Body of pancreas (tissue), 4 donors: ENCODE data around the gene SMARCA2. TPM values are rescaled to one million over a fixed set of nuclear protein-coding genes. Genes with fewer than 3 reads are reported as not detected.

Source experiments
- ATAC-seq: fragments of 150-250 bp; one replicate; pipeline ENCODE4 v1.9.1; 2016
- DNase-seq, 4 donors: peaks; one replicate each; pipeline ENCODE4 v3.0.0-alpha.2; 2019
- H3K27ac ChIP-seq, 4 donors: fragments of 200-600 bp; sonication (generic); 1 replicate in 3 of 4; 2 replicates in 1 of 4; pipeline versions ENCODE4 v1.5.1 to v1.6.1; 2016 to 2019; ENCODE audit warnings: mild to moderate bottlenecking in 1 of 4, mixed read lengths in 1 of 4, moderate library complexity in 1 of 4
- H3K27me3 ChIP-seq, 2 donors: fragments of 200-600 bp; sonication (generic); one replicate each; pipeline ENCODE4 v1.6.0; 2016; ENCODE audit warnings: mild to moderate bottlenecking in 1 of 2
- H3K36me3 ChIP-seq, 2 donors: fragments of 200-600 bp; sonication (generic); replicated peaks in 1 of 2; 2 replicates each; pipeline ENCODE4 v1.5.1; 2016; ENCODE audit warnings: low read depth in 2 of 2; ENCODE audit not compliant: insufficient read depth in 1 of 2
- H3K4me1 ChIP-seq: fragments of 200-600 bp; sonication (generic); one replicate; pipeline ENCODE4 v1.6.0; 2016
- H3K4me3 ChIP-seq, 2 donors: fragments of 200-600 bp; sonication (generic); 1 replicate in 1 of 2; 2 replicates in 1 of 2; pipeline ENCODE4 v1.5.1; 2016 to 2019
- H3K9me3 ChIP-seq, 3 donors: fragments of 200-600 bp; sonication (generic); 1 replicate in 2 of 3; 2 replicates in 1 of 3; pipeline ENCODE4 v1.5.1; 2016
- POLR2A ChIP-seq, 3 donors: fragments of 450-650 bp; IDR thresholded peaks; one replicate each; pipeline ENCODE4 v1.6.1; 2016; ENCODE audit warnings: antibody characterized with exemption in 3 of 3, mild to moderate bottlenecking in 2 of 3
- WGBS, 2 donors: methylation state at CpG; one replicate each; pipeline ENCODE4 v1.1.5; 2017; 5-methylcytosine and 5-hydroxymethylcytosine counted together
- intact Hi-C: fragments of 100-400 bp; cut with DNase I; formaldehyde crosslinking; loops from one replicate; pipeline ENCODE4 v1.15.1; 2023
- total RNA-seq, 2 donors: library from RNA; depleted of rRNA; stranded (reverse); fragments of >200 nt; gene quantifications; one replicate each; pipeline ENCODE4 v1.1.0, GENCODE V29; 2016
- TF ChIP-seq, protein P1 (sequence below), 7 experiments: fragments of 450-650 bp in 4 of 7; fragments of 200-600 bp in 3 of 7; sonication (generic) in 3 of 7; IDR thresholded peaks; one replicate each; pipeline ENCODE4 v1.5.1; 2016 to 2019; ENCODE audit warnings: antibody characterized with exemption in 7 of 7

SMARCA2 gene
- total RNA-seq, 2 donors from 2014 or later = 83.8 to 117 TPM

DNA sequence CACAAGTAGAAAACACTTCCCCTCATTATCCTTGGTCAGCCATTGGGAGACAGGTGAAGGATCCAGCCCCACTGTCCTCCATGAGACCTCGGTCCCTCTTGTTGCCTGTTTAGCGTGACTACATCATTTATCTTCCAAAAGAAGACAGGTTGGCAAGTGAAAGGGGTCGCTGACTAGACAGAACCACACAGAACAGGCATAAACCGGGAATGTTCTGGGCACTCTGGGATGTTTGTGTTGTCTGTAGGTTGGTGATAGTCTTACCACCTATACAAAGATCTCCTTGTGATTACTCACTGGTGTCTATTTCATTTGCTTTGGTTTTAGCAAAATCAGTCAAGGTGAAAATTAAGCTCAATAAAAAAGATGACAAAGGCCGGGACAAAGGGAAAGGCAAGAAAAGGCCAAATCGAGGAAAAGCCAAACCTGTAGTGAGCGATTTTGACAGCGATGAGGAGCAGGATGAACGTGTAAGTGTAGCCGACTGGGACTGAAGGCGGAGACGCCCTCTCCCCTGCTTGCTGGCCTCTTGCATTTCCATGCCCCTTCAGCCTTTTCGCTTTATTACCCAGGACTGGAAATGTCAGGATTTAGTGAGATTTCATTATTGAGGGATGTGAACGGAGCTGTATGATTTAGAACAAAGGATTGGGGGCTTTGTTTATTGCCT, 175.9 kb downstream of the SMARCA2 start:
- H3K9me3 ChIP-seq = no peaks in the 10 kb centered on the region
- intact Hi-C loops = no loop called here
- peaks cover 2 to 17% of the 10 kb centered on the region in 2 donors for H3K36me3 ChIP-seq
- TF ChIP-seq POLR2A (IDR thresholded peaks at IDR 0.05) = no peak
- TF ChIP-seq, protein P1, sequence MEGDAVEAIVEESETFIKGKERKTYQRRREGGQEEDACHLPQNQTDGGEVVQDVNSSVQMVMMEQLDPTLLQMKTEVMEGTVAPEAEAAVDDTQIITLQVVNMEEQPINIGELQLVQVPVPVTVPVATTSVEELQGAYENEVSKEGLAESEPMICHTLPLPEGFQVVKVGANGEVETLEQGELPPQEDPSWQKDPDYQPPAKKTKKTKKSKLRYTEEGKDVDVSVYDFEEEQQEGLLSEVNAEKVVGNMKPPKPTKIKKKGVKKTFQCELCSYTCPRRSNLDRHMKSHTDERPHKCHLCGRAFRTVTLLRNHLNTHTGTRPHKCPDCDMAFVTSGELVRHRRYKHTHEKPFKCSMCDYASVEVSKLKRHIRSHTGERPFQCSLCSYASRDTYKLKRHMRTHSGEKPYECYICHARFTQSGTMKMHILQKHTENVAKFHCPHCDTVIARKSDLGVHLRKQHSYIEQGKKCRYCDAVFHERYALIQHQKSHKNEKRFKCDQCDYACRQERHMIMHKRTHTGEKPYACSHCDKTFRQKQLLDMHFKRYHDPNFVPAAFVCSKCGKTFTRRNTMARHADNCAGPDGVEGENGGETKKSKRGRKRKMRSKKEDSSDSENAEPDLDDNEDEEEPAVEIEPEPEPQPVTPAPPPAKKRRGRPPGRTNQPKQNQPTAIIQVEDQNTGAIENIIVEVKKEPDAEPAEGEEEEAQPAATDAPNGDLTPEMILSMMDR (IDR thresholded peaks at IDR 0.05) = no peak
- no peak for ATAC-seq
- no peaks in the 10 kb centered on the region for H3K4me1 ChIP-seq
- DNase-seq = no peak
- no peaks in the 10 kb centered on the region for H3K27me3 ChIP-seq
- H3K27ac ChIP-seq = no peak overlapping the region
- H3K4me3 ChIP-seq = no peak overlapping the region
- WGBS, 2 donors = 91% methylated on average over 14 of the region's 14 CpGs

DNA sequence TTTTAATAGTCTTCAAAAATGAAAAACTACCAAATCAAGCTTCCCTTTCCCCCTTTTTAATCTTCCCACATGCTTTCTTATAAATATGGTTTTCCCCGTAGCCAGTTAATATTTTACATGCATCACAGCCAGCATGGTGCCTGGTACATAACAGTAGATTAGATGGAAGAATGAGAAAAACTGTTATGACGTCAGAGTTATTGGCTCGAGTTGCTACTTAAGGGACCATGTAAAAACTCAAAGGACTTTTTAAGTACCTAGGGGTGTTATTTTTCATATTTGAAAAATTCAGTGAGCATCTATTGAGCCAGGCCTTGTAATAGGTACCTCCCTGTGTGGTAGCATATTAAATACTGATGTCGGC, 176.4 kb downstream of the SMARCA2 start:
- intact Hi-C loops = no loop called here
- Histone ChIP-seq H3K4me3 (no peak overlapping the region), H3K27ac (no peak overlapping the region), H3K27me3 (no peaks in the 10 kb centered on the region), H3K9me3 (no peaks in the 10 kb centered on the region), H3K4me1 (no peaks in the 10 kb centered on the region), H3K36me3 (peaks cover 2 to 12% of the 10 kb centered on the region in 2 donors)
- DNase-seq (no peak), ATAC-seq (no peak)
- 69 to 84% methylated on average over 4 of the region's 4 CpGs for WGBS, 2 donors
- TF ChIP-seq, protein P1 (IDR thresholded peaks at IDR 0.05) = no peak

DNA sequence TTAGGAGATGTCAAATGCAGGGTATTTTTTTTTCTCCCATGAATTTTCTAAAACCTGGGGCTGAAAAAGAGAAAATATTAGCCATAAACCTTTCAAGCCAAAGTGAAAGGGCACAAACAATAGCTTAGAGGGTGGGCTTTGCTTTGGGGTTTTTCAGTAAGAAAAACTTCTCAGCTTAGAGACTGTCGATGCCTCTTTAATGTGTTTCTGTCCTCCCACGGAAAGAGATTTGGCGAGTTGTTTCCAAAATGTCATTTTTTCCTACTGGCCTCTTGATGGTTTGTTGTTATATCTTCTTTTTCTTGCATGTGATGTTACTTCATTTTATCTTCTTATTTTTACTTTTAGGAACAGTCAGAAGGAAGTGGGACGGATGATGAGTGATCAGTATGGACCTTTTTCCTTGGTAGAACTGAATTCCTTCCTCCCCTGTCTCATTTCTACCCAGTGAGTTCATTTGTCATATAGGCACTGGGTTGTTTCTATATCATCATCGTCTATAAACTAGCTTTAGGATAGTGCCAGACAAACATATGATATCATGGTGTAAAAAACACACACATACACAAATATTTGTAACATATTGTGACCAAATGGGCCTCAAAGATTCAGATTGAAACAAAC, 177.3 kb downstream of the SMARCA2 start:
- no peak overlapping the region for H3K27ac ChIP-seq
- no peaks in the 10 kb centered on the region for H3K9me3 ChIP-seq
- intact Hi-C loops = no loop called here

DNA sequence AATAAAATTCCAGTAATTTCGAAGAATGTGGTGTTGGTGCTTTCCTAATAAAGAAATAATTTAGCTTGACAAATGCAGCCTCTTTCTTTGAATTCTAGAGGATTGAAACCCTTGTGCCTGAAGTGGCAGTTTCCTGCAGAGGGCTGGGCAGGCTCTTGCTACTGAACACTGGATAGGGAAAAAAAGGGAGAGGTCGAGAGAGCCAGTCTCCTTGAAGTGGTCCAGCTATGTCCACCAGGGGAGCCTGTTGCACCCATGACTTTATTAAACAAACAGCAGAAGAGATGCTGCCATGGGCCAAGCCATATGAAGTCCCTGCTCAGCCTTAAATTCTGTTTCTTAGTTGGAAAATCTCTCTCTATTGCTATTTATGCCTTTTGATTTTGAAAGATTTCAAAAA, 178.4 kb downstream of the SMARCA2 start:
- DNase-seq = no peak
- Histone ChIP-seq H3K27ac (no peak overlapping the region), H3K27me3 (no peaks in the 10 kb centered on the region), H3K4me3 (no peak overlapping the region), H3K36me3 (peaks cover 2 to 5% of the 10 kb centered on the region in 2 donors), H3K4me1 (no peaks in the 10 kb centered on the region), H3K9me3 (no peaks in the 10 kb centered on the region)
- 81 to 84% methylated on average over 2 of the region's 2 CpGs for WGBS, 2 donors
- intact Hi-C loops = no loop called here
- ATAC-seq = no peak
- TF ChIP-seq, protein P1 (IDR thresholded peaks at IDR 0.05) = no peak
- TF ChIP-seq POLR2A (IDR thresholded peaks at IDR 0.05) = no peak

More for the DNA sequence above, 177.3 kb downstream of the SMARCA2 start:
- Histone ChIP-seq H3K4me1 (no peaks in the 10 kb centered on the region), H3K4me3 (no peak overlapping the region), H3K27me3 (no peaks in the 10 kb centered on the region), H3K36me3 (peaks cover 2 to 5% of the 10 kb centered on the region in 2 donors)
- WGBS, 2 donors = 84 to 92% methylated on average over 5 of the region's 5 CpGs
- DNase-seq (no peak), ATAC-seq (no peak)
- TF ChIP-seq, protein P1 (IDR thresholded peaks at IDR 0.05) = no peak
- TF ChIP-seq POLR2A (IDR thresholded peaks at IDR 0.05) = no peak

DNA sequence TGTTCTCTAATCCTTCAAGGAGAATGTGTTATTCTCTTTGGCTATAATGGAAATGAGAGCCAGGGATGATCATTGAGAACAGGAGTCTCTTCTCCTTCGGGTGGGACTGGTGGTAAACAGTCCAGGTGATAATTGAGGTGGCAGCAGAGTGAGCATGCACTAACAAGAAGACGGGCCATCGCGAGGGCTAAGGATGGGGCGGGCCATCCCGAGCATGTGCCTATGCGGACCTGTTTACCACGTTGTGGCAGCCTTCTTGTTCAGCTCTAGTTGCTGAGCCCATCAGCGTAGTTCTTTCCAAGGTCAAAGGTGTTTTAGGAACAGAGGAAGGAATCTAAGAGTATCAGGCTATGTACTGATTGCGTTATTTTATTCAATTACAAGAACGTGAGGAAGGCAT, 180.1 kb downstream of the SMARCA2 start:
- Histone ChIP-seq H3K27ac (no peak overlapping the region), H3K36me3 (peaks cover 0 to 5% of the 10 kb centered on the region in 2 donors), H3K4me1 (no peaks in the 10 kb centered on the region), H3K9me3 (peaks cover 0 to under 1% (median 0%) of the 10 kb centered on the region in 3 donors), H3K27me3 (no peaks in the 10 kb centered on the region), H3K4me3 (no peak overlapping the region)
- ATAC-seq (no peak), DNase-seq (no peak)
- intact Hi-C loops = no loop called here
- 83 to 86% methylated on average over 11 of the region's 11 CpGs for WGBS, 2 donors
- TF ChIP-seq, protein P1 (IDR thresholded peaks at IDR 0.05) = no peak
- no peak for TF ChIP-seq POLR2A (IDR thresholded peaks at IDR 0.05)
